ENCODE results near the gene SDS.

DNA sequence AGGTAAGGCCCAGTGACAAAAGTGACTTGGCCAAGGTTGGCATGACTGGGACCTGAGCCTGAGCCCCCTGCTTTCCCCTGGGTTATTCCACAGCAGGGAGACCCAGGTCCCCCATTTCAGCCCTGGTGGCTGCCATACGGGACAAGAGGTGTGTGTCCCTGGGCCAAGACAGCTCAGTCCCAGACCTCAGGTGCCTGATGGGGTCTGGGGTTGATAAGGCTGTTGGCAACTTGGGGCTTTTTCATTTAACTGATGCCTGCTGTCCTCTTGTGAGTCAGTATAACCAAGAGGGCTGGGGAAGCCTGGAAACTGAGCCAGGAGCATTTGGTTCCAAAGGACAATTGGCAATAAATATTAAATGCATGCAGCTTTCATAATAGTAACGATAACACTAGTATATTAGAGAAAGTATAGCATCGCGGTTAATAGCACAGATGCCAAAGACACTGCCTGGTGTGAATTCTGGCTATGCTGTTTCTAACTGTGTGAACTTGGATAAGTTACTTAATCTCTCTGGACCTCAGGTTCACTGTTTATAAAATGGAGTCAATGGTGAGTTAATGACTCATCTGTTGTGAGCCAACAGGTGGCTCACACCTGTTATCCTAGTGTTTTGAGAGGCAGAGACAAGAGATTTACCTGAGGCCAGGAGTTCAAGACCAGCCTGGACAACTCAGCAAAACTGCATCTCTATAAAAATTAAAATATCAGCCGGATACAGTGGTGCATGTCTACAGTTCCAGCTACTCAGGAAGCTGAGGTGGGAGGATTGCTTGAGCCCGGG lies 19.4 kb upstream of the SDS start:
- TF ChIP-seq EZH2 (IDR thresholded peaks at IDR 0.05; ENCODE audit: borderline replicate concordance, low read length) = no peak
- TF ChIP-seq, protein P1, sequence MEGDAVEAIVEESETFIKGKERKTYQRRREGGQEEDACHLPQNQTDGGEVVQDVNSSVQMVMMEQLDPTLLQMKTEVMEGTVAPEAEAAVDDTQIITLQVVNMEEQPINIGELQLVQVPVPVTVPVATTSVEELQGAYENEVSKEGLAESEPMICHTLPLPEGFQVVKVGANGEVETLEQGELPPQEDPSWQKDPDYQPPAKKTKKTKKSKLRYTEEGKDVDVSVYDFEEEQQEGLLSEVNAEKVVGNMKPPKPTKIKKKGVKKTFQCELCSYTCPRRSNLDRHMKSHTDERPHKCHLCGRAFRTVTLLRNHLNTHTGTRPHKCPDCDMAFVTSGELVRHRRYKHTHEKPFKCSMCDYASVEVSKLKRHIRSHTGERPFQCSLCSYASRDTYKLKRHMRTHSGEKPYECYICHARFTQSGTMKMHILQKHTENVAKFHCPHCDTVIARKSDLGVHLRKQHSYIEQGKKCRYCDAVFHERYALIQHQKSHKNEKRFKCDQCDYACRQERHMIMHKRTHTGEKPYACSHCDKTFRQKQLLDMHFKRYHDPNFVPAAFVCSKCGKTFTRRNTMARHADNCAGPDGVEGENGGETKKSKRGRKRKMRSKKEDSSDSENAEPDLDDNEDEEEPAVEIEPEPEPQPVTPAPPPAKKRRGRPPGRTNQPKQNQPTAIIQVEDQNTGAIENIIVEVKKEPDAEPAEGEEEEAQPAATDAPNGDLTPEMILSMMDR (conservative IDR thresholded peaks at IDR 0.05 in 1 of 2, IDR thresholded peaks at IDR 0.05 in 1 of 2; ENCODE audit: extremely low read depth in 1 of 2, insufficient read depth in 1 of 2, low read depth in 1 of 2, low read length in 2 of 2) = no peak
